Peyer's patch (tissue), 4 donors: ENCODE data around the gene PTPN14. TPM values are rescaled to one million over a fixed set of nuclear protein-coding genes. Genes with fewer than 3 reads are reported as not detected.

Source experiments
- DNase-seq, 3 donors: peaks; one replicate each; pipeline ENCODE4 v3.0.0-alpha.2; 2017 to 2019
- H3K27ac ChIP-seq, 4 donors: fragments of 200-600 bp; sonication (generic); one replicate each; pipeline ENCODE4 v1.5.1; 2016 to 2019
- H3K27me3 ChIP-seq, 2 donors: fragments of 200-600 bp; sonication (generic); one replicate each; pipeline ENCODE4 v1.5.1; 2019
- H3K36me3 ChIP-seq, 3 donors: fragments of 200-600 bp; sonication (generic); one replicate each; pipeline ENCODE4 v1.5.1; 2016 to 2019
- H3K4me1 ChIP-seq, 4 donors: fragments of 200-600 bp; sonication (generic); one replicate each; pipeline ENCODE4 v1.5.1; 2016 to 2019
- H3K4me3 ChIP-seq, 4 donors: fragments of 200-600 bp; sonication (generic); 1 replicate in 3 of 4; 2 replicates in 1 of 4; pipeline ENCODE4 v1.5.1; 2016 to 2019; ENCODE audit warnings: mild to moderate bottlenecking in 1 of 4
- H3K9me3 ChIP-seq, 4 donors: fragments of 200-600 bp; sonication (generic); one replicate each; pipeline ENCODE4 v1.5.1; 2016 to 2019; ENCODE audit warnings: mild to moderate bottlenecking in 1 of 4
- POLR2A ChIP-seq, 2 donors: fragments of 450-650 bp; IDR thresholded peaks; one replicate each; pipeline ENCODE4 v1.5.1; 2017; ENCODE audit warnings: antibody characterized with exemption in 2 of 2, mild to moderate bottlenecking in 2 of 2, moderate library complexity in 2 of 2
- total RNA-seq, 4 donors: library from RNA; depleted of rRNA; stranded (reverse); fragments of >200 nt; gene quantifications; one replicate each; pipeline ENCODE4 v1.1.0, GENCODE V29; 2016
- TF ChIP-seq, protein P1 (sequence below), 6 experiments: fragments of 450-650 bp in 4 of 6; fragments of 200-600 bp in 2 of 6; sonication (generic) in 1 of 6; IDR thresholded peaks; one replicate each; pipeline ENCODE4 v1.5.1; 2017 to 2019; ENCODE audit warnings: antibody characterized with exemption in 6 of 6, mild to moderate bottlenecking in 3 of 6, moderate library complexity in 1 of 6

The PTPN14 gene
- total RNA-seq, 4 donors from 2014 or later, result 1.9 to 6.6 (median 4.2) TPM

DNA sequence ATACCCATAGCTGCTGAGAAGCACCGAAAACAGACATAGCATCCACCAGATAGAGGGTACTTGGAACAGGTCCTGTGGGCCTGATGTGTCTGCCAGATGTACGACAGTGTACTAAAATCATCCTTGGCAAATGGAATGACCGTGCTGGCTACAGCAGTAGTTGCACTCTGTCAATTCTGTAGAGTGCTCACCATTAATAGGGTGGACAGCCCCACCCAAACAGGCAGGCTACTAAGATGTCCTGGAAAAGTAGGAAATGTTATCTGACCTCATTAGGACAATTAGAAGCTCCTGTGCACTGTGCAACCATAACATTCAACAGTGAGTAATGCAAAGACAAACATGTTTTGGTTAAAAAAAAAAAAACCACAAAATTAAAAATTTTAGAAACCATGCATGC, 106.2 kb downstream of the PTPN14 start:
- Histone ChIP-seq H3K4me3 (no peak overlapping the region), H3K27ac (peak overlapping the region in 1 of 4 donors; percentile 23), H3K9me3 (no peaks in the 10 kb centered on the region), H3K27me3 (no peaks in the 10 kb centered on the region), H3K4me1 (no peaks in the 10 kb centered on the region), H3K36me3 (no peaks in the 10 kb centered on the region)
- TF ChIP-seq, protein P1, sequence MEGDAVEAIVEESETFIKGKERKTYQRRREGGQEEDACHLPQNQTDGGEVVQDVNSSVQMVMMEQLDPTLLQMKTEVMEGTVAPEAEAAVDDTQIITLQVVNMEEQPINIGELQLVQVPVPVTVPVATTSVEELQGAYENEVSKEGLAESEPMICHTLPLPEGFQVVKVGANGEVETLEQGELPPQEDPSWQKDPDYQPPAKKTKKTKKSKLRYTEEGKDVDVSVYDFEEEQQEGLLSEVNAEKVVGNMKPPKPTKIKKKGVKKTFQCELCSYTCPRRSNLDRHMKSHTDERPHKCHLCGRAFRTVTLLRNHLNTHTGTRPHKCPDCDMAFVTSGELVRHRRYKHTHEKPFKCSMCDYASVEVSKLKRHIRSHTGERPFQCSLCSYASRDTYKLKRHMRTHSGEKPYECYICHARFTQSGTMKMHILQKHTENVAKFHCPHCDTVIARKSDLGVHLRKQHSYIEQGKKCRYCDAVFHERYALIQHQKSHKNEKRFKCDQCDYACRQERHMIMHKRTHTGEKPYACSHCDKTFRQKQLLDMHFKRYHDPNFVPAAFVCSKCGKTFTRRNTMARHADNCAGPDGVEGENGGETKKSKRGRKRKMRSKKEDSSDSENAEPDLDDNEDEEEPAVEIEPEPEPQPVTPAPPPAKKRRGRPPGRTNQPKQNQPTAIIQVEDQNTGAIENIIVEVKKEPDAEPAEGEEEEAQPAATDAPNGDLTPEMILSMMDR (IDR thresholded peaks at IDR 0.05), result no peak
- TF ChIP-seq POLR2A (IDR thresholded peaks at IDR 0.05), result no peak
- DNase-seq, result no peak

DNA sequence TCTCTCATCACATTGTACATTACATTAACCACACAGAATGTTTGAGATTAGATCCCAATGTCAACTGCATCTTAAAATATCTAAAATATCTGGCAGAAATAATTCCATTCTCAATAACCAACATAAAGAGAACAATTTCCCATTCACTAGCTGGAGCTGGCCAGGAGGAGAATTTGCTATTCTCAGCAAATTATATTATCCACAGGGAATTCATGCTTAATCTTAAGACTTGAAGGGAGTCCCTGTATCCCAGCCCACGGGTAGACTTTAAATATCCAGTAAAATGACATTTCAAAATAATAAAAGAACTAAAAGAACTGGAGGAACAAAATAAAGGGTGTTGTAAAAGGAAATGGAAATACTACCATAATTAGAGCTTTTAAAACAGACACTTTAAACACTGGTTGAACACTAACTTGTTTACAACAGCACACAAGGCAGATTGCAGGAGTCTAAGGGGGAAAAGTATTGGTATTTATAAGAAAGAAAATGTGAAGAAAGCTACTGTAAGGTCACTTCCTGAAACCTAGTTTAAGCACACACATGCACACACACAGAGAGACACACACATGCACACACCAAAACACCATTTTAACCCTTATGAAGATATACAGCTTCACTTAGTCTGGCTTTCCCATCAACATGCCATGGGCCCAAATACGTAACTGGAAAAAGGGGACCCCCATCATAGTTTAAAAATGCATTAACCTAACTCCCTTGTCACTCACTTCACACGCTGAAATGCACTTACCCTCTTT, 107.0 kb downstream of the PTPN14 start:
- H3K27ac ChIP-seq, result no peak overlapping the region

DNA sequence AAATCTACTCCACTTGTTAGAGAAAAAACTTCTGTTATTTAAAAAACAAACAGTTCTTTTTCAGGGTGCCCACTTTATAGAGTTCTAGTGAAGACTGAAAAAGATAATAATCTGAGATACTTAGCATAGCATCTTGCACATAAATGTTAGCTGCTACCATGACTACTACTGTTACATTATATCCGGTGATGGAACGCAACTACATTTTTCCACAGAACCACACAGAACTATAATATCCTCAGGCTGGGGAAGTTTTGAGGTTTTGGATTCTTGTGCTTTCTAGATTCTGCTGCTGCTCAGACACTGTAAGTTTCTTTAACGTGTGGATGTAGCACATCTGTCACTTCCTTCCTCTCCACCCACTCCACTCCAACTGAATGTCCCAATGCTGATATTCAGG, 110.3 kb downstream of the PTPN14 start:
- no peak for TF ChIP-seq POLR2A (IDR thresholded peaks at IDR 0.05)
- TF ChIP-seq, protein P1 (IDR thresholded peaks at IDR 0.05), result no peak
- DNase-seq, result no peak
- H3K9me3 ChIP-seq, result no peaks in the 10 kb centered on the region
- no peaks in the 10 kb centered on the region for H3K27me3 ChIP-seq
- H3K4me1 ChIP-seq, result no peaks in the 10 kb centered on the region
- H3K27ac ChIP-seq, result no peak overlapping the region
- H3K36me3 ChIP-seq, result no peaks in the 10 kb centered on the region
- no peak overlapping the region for H3K4me3 ChIP-seq

More for the DNA sequence above, 107.0 kb downstream of the PTPN14 start:
- H3K4me3 ChIP-seq, result no peak overlapping the region
- H3K4me1 ChIP-seq, result no peaks in the 10 kb centered on the region
- no peak for DNase-seq
- TF ChIP-seq, protein P1 (IDR thresholded peaks at IDR 0.05), result no peak
- TF ChIP-seq POLR2A (IDR thresholded peaks at IDR 0.05), result no peak
- no peaks in the 10 kb centered on the region for H3K27me3 ChIP-seq
- H3K9me3 ChIP-seq, result no peaks in the 10 kb centered on the region
- H3K36me3 ChIP-seq, result no peaks in the 10 kb centered on the region

DNA sequence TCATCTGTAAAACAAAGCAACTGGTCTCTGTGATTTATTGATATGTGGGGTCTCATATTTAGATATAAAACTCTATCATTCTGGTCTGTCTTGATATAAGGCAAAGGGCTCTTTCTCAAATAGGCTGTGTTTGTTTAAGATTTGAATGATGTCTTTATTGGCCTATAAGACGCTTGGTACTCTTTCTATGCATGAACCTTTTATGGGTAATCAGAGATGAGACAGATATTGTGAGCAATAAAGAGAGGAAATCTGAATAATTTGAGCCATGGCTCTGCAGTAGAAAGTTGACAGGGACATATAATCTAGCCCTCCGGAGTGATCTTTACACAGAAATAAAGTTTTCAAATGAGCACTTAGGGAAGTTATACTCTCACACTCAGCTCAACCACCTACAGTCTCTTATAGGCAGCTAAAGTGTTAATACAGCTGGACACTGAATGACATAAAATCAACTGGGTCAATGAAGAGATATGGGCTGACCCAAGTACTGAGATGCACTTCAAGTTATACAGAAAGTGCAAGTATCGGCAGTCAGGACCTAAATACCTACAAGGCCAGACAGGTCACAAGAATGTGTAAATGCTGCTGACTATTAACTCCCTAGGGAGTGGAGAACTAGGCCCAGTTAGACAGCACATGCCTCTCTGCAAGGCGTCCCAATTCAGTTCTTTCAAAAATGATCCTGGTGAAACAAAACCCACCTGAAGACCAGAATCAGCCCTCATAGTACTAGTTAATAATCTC, 111.0 kb downstream of the PTPN14 start:
- DNase-seq, result no peak
- H3K27ac ChIP-seq, result no peak overlapping the region
- H3K9me3 ChIP-seq, result no peaks in the 10 kb centered on the region
- peaks cover 0 to 3% of the 10 kb centered on the region in 2 donors for H3K27me3 ChIP-seq
- no peaks in the 10 kb centered on the region for H3K4me1 ChIP-seq
- TF ChIP-seq POLR2A (IDR thresholded peaks at IDR 0.05), result no peak
- TF ChIP-seq, protein P1 (IDR thresholded peaks at IDR 0.05), result no peak
- no peaks in the 10 kb centered on the region for H3K36me3 ChIP-seq
- H3K4me3 ChIP-seq, result no peak overlapping the region

DNA sequence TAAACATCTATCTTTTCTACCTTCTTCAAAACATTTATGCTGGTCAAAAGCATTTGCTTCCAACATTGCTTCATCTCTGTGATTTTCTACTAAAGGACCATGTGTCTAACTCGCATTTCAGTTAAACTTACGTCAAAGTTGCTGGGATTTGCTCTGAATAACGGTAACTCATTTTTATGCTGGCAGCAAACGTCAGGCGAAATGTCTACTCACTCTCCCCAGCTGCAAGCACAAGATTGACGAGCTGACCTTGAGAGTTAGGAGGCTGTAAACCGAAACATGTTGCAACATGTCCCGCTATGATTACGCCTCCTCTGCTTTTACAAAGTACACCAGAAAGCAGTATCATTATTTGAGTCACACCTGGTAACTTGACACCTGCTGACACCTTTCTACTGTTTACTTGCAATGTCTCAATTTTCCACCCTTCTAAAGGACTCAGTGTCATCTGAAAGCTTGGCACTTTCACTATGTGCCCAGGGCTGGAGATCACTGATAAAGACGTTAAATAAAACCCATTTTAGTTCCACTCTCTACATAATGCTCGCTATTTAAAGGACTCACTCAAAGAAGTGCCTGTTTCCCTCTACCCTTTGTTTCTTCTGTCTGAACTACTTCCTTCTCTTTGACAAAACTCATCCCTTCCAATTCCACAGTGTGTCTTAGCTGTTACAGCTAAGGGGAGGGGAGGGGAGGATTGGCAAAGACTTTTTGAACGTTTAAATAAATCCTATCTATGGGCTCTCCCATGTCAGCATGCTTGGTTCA, 111.9 kb downstream of the PTPN14 start:
- Histone ChIP-seq H3K27me3 (peaks cover 0 to 4% of the 10 kb centered on the region in 2 donors), H3K4me3 (no peak overlapping the region), H3K9me3 (no peaks in the 10 kb centered on the region), H3K36me3 (no peaks in the 10 kb centered on the region), H3K27ac (peak overlapping the region in 1 of 4 donors; percentile 32), H3K4me1 (no peaks in the 10 kb centered on the region)
- no peak for TF ChIP-seq POLR2A (IDR thresholded peaks at IDR 0.05)
- TF ChIP-seq, protein P1 (IDR thresholded peaks at IDR 0.05), result no peak
- DNase-seq, result peak in 1 of 3 donors; percentile 54
